HCT116 (cell line): ENCODE results near the gene UBE3C. TPM values are rescaled to one million over a fixed set of nuclear protein-coding genes. Genes with fewer than 3 reads are reported as not detected.

Experiments
- ATAC-seq: fragments of 200-7000 bp; cut with Tn5 transposase; 2 replicates; pipeline ENCODE4 v1.9.1; 2020; ENCODE audit warnings: mild to moderate bottlenecking, moderate library complexity
- BruUV-seq: library from RNA; stranded (reverse); fragments of 400-500 nt; replicated peaks from 2 replicates; lab custom pipeline; 2021; lab: Mats Ljungman, UMichigan
- CTCF ChIA-PET: fragments of 300-600 bp; sonication (Branson Sonifier 250); formaldehyde crosslinking; loops from one replicate; lab custom pipeline; 2021; ENCODE audit warnings: antibody characterized with exemption; lab: Charles Lee
- POLR2A ChIA-PET: fragments of 300-600, 350-600 bp; sonication (Branson Sonifier 250); formaldehyde crosslinking; loops from one replicate; lab custom pipeline; 2021; ENCODE audit warnings: antibody characterized with exemption; lab: Charles Lee
- RAD21 ChIA-PET, 2 experiments: fragments of 300-600 bp; sonication (Branson Sonifier 250); formaldehyde crosslinking; loops; one replicate each; lab custom pipeline; 2023; ENCODE audit warnings: low total read pairs in 2 of 2; ENCODE audit not compliant: uncharacterized antibody in 2 of 2, unreplicated experiment in 2 of 2, low non-redundant PET in 1 of 2; lab: Charles Lee
- DNase-seq: peaks from one replicate; pipeline ENCODE4 v3.0.0-alpha.2; 2010; ENCODE audit warnings: low read depth, low spot score
- H2AFZ ChIP-seq: fragments of 200-600 bp; shearing (Covaris generic), sonication (generic); 2 replicates; pipeline ENCODE4 v1.6.1; 2017; ENCODE audit warnings: low read depth, mixed run types, mixed read lengths, antibody characterized with exemption, low read length; ENCODE audit not compliant: poor library complexity, severe bottlenecking
- H3K27ac ChIP-seq: 2 replicates; pipeline ENCODE4 v1.5.1; 2012; ENCODE audit warnings: low read depth, low read length
- H3K27me3 ChIP-seq: fragments of 200-600 bp; sonication (generic); 2 replicates; pipeline ENCODE4 v1.6.1; 2016; ENCODE audit warnings: mixed run types, low read length, mixed read lengths; ENCODE audit not compliant: insufficient read depth
- H3K36me3 ChIP-seq, 2 experiments: fragments of 200-500 bp in 1 of 2; fragments of 200-600 bp in 1 of 2; sonication (Bioruptor generic) in 1 of 2; sonication (generic) in 1 of 2; 2 replicates each; pipeline versions ENCODE4 v1.5.1 to v1.6.1; 2014 to 2016; ENCODE audit warnings: low read length in 2 of 2, inconsistent platforms in 1 of 2, mixed read lengths in 1 of 2, mixed run types in 1 of 2; ENCODE audit not compliant: insufficient read depth in 2 of 2, control insufficient read depth in 1 of 2
- H3K4me1 ChIP-seq, 2 experiments: fragments of 200-600 bp in 1 of 2; sonication (generic) in 1 of 2; 2 replicates each; pipeline versions ENCODE4 v1.5.1 to v1.6.1; 2012 to 2017; ENCODE audit warnings: low read length in 2 of 2, inconsistent platforms in 1 of 2, mild to moderate bottlenecking in 1 of 2, mixed read lengths in 1 of 2, mixed run types in 1 of 2, moderate library complexity in 1 of 2; ENCODE audit not compliant: insufficient read depth in 2 of 2, control insufficient read depth in 1 of 2
- H3K4me2 ChIP-seq: fragments of 200-600 bp; sonication (generic); 2 replicates; pipeline ENCODE4 v1.6.1; 2017; ENCODE audit warnings: mixed run types, low read length, mixed read lengths
- H3K4me3 ChIP-seq, 2 experiments: fragments of 200-600 bp in 1 of 2; sonication (generic) in 1 of 2; replicated peaks in 1 of 2; 2 replicates each; pipeline ENCODE4 v1.5.1; 2011 to 2016; ENCODE audit warnings: low read length in 2 of 2, control low read depth in 1 of 2, low read depth in 1 of 2, mild to moderate bottlenecking in 1 of 2, mixed read lengths in 1 of 2, mixed run types in 1 of 2
- H3K79me2 ChIP-seq: fragments of 200-600 bp; sonication (generic); 2 replicates; pipeline ENCODE4 v1.6.1; 2017; ENCODE audit warnings: mild to moderate bottlenecking, mixed run types, low read length, moderate library complexity, mixed read lengths; ENCODE audit not compliant: insufficient read depth
- H3K9ac ChIP-seq: fragments of 200-600 bp; sonication (generic); 2 replicates; pipeline ENCODE4 v1.6.1; 2016; ENCODE audit warnings: low read length, mixed read lengths
- H3K9me2 ChIP-seq: fragments of 200-600 bp; sonication (generic), shearing (Covaris generic); 2 replicates; pipeline ENCODE4 v1.6.1; 2017; ENCODE audit warnings: mixed run types, mild to moderate bottlenecking, moderate library complexity; ENCODE audit not compliant: insufficient read depth
- H3K9me3 ChIP-seq, 2 experiments: fragments of 200-500 bp in 1 of 2; fragments of 200-600 bp in 1 of 2; sonication (Bioruptor generic) in 1 of 2; sonication (generic) in 1 of 2; 2 replicates each; pipeline ENCODE4 v1.6.1; 2014 to 2017; ENCODE audit warnings: low read length in 2 of 2, mixed read lengths in 2 of 2, inconsistent platforms in 1 of 2, low read depth in 1 of 2, mild to moderate bottlenecking in 1 of 2, mixed run types in 1 of 2, moderate library complexity in 1 of 2; ENCODE audit not compliant: control insufficient read depth in 1 of 2, insufficient read depth in 1 of 2
- H4K20me1 ChIP-seq: fragments of 200-600 bp; sonication (generic), shearing (Covaris generic); 2 replicates; pipeline ENCODE4 v1.6.1; 2017; ENCODE audit warnings: mixed run types, mild to moderate bottlenecking, moderate library complexity; ENCODE audit not compliant: insufficient read depth
- CBX3 ChIP-seq: IDR thresholded peaks from 2 replicates; pipeline ENCODE4 v1.6.1; 2012; ENCODE audit warnings: low read depth
- CEBPB ChIP-seq: IDR thresholded peaks from 2 replicates; pipeline ENCODE4 v1.6.1; 2012; ENCODE audit warnings: low read depth
- EGR1 ChIP-seq: IDR thresholded peaks from 2 replicates; pipeline ENCODE4 v1.6.1; 2012; ENCODE audit warnings: low read depth
- ELF1 ChIP-seq: IDR thresholded peaks from 2 replicates; pipeline ENCODE4 v1.6.1; 2012; ENCODE audit warnings: low read depth, borderline replicate concordance
- EZH2 ChIP-seq: fragments of 200-600 bp; sonication (generic); IDR thresholded peaks from 2 replicates; pipeline ENCODE4 v1.6.1; 2017; ENCODE audit warnings: antibody characterized with exemption, mixed run types
- EZH2phosphoT487 ChIP-seq: fragments of 200-600 bp; IDR thresholded peaks from 2 replicates; pipeline ENCODE4 v1.6.1; 2018; ENCODE audit warnings: antibody characterized with exemption, borderline replicate concordance
- FOSL1 ChIP-seq: IDR thresholded peaks from 2 replicates; pipeline ENCODE4 v1.6.1; 2012; ENCODE audit warnings: low read depth
- JUND ChIP-seq: IDR thresholded peaks from 2 replicates; pipeline ENCODE4 v1.6.1; 2012
- POLR2A ChIP-seq: IDR thresholded peaks from 2 replicates; pipeline ENCODE4 v1.7.0; 2011; ENCODE audit warnings: borderline replicate concordance; ENCODE audit not compliant: insufficient read depth, insufficient read length; ENCODE audit errors: extremely low read depth
- POLR2AphosphoS5 ChIP-seq: IDR thresholded peaks from 2 replicates; pipeline ENCODE4 v1.6.1; 2011; ENCODE audit warnings: mild to moderate bottlenecking, low read depth, low read length, moderate library complexity
- RAD21 ChIP-seq: IDR thresholded peaks from 2 replicates; pipeline ENCODE4 v1.6.1; 2012; ENCODE audit warnings: low read depth, mild to moderate bottlenecking
- REST ChIP-seq: IDR thresholded peaks from 2 replicates; pipeline ENCODE4 v1.6.1; 2012; ENCODE audit warnings: low read depth
- SP1 ChIP-seq: IDR thresholded peaks from 2 replicates; pipeline ENCODE4 v1.6.1; 2012; ENCODE audit warnings: low read depth
- SRF ChIP-seq: IDR thresholded peaks from 2 replicates; pipeline ENCODE4 v1.6.1; 2012; ENCODE audit warnings: low read depth
- TCF7L2 ChIP-seq: IDR thresholded peaks from 2 replicates; pipeline ENCODE4 v1.7.0; 2011; ENCODE audit warnings: borderline replicate concordance, inconsistent platforms; ENCODE audit not compliant: insufficient read depth, insufficient read length; ENCODE audit errors: extremely low read depth
- YY1 ChIP-seq: IDR thresholded peaks from 2 replicates; pipeline ENCODE4 v1.6.1; 2011; ENCODE audit warnings: low read length, low read depth, moderate library complexity, mild to moderate bottlenecking; ENCODE audit not compliant: insufficient replicate concordance; ENCODE audit errors: extremely low read depth
- ZBTB33 ChIP-seq: IDR thresholded peaks from 2 replicates; pipeline ENCODE4 v1.6.1; 2011; ENCODE audit warnings: mild to moderate bottlenecking, low read length, moderate library complexity; ENCODE audit not compliant: insufficient replicate concordance; ENCODE audit errors: extremely low read depth
- ZFX ChIP-seq: fragments of 450-650 bp; IDR thresholded peaks from 2 replicates; pipeline ENCODE4 v1.6.1; 2017
- intact Hi-C: fragments of 100-400 bp; cut with micrococcal nuclease; formaldehyde crosslinking; loops from 2 replicates; pipeline ENCODE4 v1.10.0; 2022
- total RNA-seq: library from RNA; stranded (reverse); gene quantifications from one replicate; pipeline ENCODE4 v1.2.1, GENCODE V29; 2021; ENCODE audit not compliant: unreplicated experiment
- TF ChIP-seq, protein P1 (sequence below): IDR thresholded peaks from 2 replicates; pipeline ENCODE4 v1.6.1; 2012
- TF ChIP-seq, protein P2 (sequence below), 3 experiments: fragments of 200-600 bp in 1 of 3; sonication (generic) in 1 of 3; IDR thresholded peaks in 2 of 3; conservative IDR thresholded peaks in 1 of 3; 2 replicates each; pipeline ENCODE4 v1.5.1; 2012 to 2017; ENCODE audit warnings: low read depth in 2 of 3, low read length in 2 of 3, antibody characterized with exemption in 1 of 3, borderline replicate concordance in 1 of 3, control low read depth in 1 of 3, mild to moderate bottlenecking in 1 of 3, mixed read lengths in 1 of 3, mixed run types in 1 of 3, moderate library complexity in 1 of 3; ENCODE audit not compliant: insufficient read depth in 1 of 3

Gene UBE3C
- total RNA-seq, 1 experiment from 2014 or later, result 68.3 TPM

DNA sequence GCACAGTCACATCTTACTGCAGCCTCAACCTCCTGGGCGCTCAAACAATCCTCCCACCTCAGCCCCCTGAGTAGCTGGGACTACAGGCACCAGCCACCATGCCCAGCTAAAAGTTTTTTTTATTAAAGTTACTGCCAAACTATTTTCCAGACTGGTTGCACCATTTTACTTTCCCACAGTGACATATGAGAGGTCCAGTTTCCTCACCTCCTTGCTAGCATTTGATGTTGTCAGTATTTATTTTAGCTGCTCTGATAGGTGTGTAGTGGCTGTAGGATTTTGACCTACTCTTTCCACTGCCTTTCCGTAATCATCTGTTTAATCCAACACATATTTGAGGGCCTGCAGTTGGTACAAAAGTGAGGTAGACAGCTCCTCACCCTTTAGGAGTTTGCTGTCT lies 5.4 kb upstream of the UBE3C start:
- BruUV-seq, result no TSS peak
- CTCF ChIA-PET, result no interaction called here

More for the DNA sequence above, 5.4 kb upstream of the UBE3C start:
- ChIA-PET RAD21 (no interaction called here), POLR2A (no interaction called here)
- no peaks in the 10 kb centered on the region for H3K79me2 ChIP-seq
- H3K27me3 ChIP-seq, result no peaks in the 10 kb centered on the region
- DNase-seq (no peak), ATAC-seq (no peak)
- H3K4me2 ChIP-seq, result no peak overlapping the region
- no peaks in the 10 kb centered on the region for H3K9me2 ChIP-seq
- no peak overlapping the region for H3K9ac ChIP-seq
- no peaks in the 10 kb centered on the region for H3K9me3 ChIP-seq
- no peak overlapping the region for H2AFZ ChIP-seq
- TF ChIP-seq RAD21 (no peak), EGR1 (no peak), ZBTB33 (no peak), SP1 (no peak), JUND (no peak), POLR2A (no peak), CBX3 (no peak), EZH2 (no peak), EZH2phosphoT487 (no peak), YY1 (no peak), FOSL1 (no peak), CEBPB (no peak), REST (no peak), POLR2AphosphoS5 (no peak), ZFX (no peak), ELF1 (no peak), SRF (no peak), TCF7L2 (no peak)
- TF ChIP-seq, protein P1, sequence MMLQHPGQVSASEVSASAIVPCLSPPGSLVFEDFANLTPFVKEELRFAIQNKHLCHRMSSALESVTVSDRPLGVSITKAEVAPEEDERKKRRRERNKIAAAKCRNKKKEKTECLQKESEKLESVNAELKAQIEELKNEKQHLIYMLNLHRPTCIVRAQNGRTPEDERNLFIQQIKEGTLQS, result no peak
- TF ChIP-seq, protein P2, sequence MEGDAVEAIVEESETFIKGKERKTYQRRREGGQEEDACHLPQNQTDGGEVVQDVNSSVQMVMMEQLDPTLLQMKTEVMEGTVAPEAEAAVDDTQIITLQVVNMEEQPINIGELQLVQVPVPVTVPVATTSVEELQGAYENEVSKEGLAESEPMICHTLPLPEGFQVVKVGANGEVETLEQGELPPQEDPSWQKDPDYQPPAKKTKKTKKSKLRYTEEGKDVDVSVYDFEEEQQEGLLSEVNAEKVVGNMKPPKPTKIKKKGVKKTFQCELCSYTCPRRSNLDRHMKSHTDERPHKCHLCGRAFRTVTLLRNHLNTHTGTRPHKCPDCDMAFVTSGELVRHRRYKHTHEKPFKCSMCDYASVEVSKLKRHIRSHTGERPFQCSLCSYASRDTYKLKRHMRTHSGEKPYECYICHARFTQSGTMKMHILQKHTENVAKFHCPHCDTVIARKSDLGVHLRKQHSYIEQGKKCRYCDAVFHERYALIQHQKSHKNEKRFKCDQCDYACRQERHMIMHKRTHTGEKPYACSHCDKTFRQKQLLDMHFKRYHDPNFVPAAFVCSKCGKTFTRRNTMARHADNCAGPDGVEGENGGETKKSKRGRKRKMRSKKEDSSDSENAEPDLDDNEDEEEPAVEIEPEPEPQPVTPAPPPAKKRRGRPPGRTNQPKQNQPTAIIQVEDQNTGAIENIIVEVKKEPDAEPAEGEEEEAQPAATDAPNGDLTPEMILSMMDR (IDR thresholded peaks at IDR 0.05 in 2 of 3, conservative IDR thresholded peaks at IDR 0.05 in 1 of 3; ENCODE audit: borderline replicate concordance in 1 of 3, insufficient read depth in 1 of 3, low read depth in 2 of 3, low read length in 2 of 3), result no peak
- H3K27ac ChIP-seq, result no peak overlapping the region
- H3K36me3 ChIP-seq, result no peaks in the 10 kb centered on the region
- intact Hi-C loops, result no loop called here
- H4K20me1 ChIP-seq, result no peaks in the 10 kb centered on the region
- H3K4me1 ChIP-seq, result peaks cover 0 to 14% of the 10 kb centered on the region in 2 experiments; a peak in 2 of 4 replicates
- no peak overlapping the region for H3K4me3 ChIP-seq
